ENCODE measurements around the gene MAP3K5.
A peak's percentile ranks its signal among the peaks of the same experiment; 100 is the strongest.

MAP3K5 gene

DNA sequence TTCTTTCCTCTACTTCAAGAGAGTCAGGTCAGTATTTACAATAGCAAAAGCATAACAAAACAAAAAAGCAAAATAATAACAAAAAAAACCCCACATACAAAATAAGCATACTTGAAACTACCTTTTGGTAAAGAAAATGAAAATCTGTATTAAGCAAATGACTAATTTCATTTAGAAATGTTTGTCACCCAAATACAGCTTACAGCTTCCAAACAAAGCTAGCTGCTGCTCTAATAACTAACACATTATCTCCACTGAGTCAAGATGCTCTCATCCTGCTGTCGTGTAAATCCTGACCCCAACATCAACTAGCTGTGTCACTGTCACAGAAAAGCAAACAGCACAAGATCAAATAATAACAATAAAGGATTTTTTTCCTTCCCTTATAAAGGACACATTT is 263.8 kb downstream of the MAP3K5 start:
- DNase-seq: peak; percentile 12

DNA sequence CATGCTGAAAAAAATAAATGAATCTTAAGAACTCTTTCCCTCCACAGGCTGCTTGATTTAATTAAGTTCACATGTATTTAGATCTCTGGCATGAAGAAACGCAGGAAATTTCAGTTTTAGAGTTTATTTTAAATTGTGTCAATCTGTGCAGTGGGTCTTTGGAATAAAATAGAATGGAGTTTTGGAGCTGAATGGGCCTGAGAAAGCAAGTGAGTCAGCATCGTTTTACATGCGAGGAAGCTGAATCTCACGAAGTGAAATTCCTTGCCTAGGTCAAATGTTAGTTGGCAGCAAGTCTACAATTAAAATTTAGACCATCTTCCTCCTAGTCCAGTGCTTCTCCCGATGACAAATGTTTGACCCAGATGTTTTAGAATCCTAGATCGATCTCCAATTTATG is 264.4 kb downstream of the MAP3K5 start:
- DNase-seq: no peak

DNA sequence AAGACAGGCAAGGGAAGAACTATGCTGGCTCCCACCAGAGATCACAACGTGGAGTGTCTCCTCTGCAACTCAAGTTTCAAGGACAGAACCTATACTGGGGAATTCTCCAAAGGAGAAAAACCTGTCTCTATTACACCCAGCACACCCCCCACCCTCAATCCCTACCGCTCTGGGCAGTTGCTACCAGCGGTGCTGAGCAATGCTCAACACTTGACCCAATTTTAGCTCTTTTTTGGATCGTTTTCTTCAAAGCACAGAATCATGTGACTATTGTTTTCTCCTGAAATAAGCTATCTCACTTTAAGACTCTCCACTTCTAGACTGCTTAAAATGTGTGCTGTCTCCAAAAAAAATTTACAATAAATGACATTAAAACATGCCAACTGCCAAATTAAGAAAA is 265.3 kb downstream of the MAP3K5 start:
- DNase-seq: peak; percentile 40

DNA sequence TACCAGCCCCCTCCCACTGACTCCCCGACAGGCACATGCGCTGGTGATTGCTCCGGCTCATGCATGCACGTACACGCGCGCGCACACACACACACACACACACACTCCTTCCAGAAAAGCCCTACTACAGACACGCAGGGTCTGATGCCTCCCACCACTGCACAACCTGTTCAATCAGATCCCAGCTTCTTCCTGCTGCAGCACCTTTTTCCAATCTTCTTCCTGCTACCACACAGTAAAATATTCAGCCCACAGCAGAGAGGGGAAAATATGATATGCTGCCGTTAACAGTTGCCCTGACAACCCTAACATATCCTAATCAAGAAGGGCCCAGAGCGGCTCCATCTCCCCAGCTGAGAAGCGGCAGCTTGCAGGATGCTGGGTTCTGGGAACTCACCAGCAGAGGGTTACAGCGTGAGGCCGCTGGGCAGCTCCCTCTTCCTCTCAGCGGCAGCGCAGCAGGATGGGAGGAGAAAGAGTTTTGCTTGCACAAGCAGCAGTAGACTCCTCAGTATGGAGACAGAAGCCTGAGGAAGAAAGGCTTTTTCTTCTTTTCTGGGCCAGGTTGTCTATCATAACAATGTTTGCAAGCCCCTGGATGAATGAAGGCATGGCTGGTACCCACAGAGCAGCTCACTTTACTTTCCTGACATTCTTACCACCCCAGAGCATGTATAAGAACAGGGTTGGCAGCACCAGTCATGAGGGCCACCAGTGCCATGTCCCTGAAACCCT is 265.9 kb downstream of the MAP3K5 start:
- peak; percentile 84 for DNase-seq

DNA sequence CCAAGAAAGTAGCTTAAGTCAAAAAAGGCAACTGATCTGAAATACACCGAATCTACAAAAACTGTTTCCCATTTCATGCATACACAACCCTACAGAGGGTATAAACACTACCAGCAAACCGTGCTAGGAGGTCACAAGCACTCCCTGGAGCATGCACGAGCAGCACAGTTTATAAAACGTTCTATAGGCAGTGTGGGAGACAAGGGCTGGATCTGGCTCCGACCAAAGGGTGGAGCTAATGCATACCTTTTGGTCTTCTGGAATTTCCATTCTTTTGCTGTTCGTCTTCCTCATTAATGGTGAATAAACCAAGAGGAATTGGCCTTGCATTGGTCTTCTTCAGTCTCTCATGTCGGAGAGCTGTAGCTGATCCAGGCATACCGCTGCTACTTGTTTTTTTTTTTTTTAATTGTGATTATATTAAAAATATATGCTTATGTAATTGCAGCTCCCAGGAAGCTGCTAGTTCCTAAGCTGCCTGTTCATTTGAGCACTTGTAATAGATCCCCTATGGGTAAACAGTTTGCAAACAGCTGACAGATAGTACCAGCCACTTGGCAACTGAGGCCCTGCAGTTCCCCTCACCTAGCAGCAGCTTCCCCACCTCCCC is 266.6 kb downstream of the MAP3K5 start:
- DNase-seq: peak; percentile 59

DNA sequence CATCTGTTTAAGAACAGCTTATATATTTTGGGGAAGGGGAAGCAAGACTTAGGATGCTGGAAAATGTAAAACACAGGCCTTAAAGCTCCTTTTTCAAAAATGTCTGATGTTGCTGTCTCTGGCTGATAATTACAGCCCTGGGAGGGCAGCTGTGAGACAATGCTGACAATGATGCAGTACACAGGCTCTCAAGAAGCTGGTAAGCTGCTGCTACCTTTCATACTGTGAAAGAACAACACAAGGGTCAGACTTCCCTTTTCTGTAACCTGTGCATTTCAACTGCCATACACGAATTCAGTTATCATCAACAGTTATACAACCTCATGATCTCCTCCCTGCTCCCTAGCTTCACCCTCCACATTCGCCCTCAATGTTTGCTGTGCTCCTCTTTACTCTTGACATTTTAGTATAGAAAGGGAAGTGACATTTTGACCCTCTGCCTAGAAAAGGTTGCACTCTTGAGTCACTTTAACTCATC is 267.3 kb downstream of the MAP3K5 start:
- DNase-seq: peak; percentile 72

DNA sequence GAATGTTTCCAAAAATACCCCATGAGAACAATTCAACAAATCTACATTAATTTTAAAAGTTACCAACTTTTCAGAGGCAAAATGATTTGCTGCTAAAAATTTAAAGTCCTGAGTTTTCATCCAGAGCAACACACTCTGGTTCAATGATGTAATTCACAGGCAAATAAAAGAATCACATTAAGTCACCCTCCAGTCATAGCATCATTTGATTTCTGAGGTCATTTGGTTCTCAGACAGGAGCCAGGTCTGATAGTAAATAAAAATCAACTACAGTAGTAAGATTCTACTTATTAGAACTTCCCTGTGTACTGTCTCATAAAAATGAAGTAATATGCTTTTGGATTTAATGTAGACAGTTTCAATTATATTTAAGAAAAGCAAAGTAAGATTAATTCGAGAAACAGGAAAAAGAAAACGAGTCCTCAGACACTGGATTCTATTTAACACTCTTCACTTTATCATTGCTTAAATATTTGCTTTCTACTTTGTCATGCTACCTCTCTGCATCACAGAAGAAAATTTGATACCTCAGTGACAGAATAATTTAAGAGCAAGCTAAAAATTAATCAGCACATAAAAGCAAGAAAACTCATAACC is 267.8 kb downstream of the MAP3K5 start:
- DNase-seq: peak; percentile 74

DNA sequence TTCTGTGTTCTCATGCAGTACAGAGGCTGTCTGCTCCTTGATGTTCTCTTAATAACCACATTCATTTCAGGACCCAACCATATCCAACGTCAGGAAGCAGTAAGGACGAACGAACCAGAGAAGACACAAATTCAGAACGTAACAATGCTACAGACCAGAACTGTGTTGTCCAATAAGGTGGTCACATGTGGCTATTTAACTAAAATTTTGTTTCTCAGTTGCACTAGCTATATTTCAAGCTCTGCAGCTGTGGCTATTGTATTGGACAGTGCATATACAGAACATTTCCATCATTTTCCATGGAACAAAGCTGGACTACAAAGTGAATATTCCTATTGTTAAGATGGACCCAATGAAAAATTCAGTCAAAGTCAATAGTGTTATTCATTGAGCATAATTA is 269.1 kb downstream of the MAP3K5 start:
- no peak for DNase-seq

DNA sequence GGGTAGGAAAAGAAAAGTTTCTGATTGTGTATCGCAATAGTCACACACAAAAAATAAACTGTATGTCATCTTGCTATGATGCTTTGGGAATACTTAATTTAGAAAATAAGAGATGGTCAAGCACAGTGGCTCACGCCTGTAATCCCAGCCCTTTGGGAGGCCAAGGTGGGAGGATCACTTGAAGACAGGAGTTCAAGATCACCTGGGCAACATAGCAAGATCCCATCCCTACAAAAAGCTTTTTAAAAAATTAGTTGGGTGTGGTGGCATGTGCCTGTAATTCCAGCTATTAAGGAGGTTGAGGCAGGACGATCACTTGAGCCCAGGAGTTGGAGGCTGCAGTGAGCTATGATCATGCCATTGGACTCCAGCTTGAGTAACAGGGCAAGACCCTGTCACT is 269.6 kb downstream of the MAP3K5 start:
- DNase-seq: no peak

DNA sequence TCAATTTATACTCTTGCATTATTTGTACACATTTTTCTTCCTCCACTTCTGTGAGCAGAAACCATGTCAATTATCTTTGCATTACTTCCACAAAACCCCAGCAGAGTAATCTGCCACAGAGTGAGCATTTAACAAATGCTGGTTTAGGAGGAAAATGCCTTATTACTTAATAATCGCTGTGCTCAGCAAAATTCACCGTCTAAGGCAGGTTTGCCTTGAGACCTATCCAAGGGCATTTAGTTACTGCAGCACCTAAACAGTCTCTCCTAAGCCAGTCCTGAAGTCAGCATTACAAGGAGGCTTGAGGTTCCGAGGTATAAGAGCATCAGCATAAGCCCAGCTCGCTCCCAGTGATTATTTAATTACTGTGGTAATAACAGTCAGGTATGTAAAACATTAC is 270.4 kb downstream of the MAP3K5 start:
- DNase-seq: no peak

DNA sequence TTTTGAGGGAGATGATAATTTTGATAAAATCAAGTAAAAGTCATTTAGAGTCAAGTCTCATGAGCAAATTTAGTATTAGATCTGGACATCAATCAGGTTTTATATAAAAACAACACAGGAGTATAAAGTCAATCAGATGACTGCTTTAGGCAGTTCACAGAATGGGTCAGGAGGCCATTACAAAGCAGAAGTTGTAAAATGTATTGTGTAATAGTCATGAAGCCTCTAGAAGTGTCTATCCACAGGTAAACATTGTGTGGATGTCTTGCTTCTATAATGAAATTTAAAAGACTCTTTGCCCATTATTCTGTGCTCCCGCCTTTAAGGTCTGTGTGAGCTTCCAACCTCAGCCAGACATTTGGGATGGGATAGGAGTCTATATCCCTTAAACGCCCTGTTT is 270.9 kb downstream of the MAP3K5 start:
- no peak for DNase-seq

DNA sequence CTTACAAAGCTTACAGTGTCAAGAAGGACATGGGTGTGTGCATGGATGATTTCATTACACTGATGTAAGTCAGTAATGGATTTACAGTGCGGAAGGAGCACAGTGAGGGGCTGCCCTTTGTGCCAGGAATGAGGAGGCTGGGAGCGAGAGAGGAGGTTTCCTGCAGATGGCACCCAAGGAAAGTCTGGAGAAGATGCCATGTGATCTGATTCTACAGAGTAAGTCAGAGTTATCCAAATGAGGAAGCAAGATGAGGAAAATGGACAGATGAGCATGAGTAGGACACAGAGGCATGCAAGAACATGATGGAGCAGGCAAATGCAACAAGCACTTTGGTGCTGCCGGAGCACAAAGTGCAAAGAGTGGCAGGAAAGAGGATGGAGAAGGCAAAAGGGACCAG is 271.8 kb downstream of the MAP3K5 start:
- DNase-seq: no peak

DNA sequence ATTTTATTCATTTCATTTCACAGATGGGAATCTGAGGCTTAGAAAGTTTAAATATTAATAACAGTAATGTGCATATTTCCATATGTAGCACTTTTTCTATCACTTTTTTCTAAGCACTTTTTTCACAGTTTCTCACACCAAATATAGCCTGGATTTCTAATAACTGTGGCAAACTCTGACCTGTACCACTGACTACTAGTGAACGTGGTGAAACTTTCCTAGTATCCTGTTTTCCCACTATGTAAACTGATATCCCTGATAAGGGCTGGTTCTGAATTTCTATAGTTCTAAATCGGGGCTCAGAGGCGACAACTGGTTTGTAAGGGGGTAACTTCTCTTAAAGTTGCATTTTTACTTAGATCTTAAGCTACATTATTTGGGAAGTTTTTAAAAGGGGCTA is 274.7 kb downstream of the MAP3K5 start:
- DNase-seq: no peak

DNA sequence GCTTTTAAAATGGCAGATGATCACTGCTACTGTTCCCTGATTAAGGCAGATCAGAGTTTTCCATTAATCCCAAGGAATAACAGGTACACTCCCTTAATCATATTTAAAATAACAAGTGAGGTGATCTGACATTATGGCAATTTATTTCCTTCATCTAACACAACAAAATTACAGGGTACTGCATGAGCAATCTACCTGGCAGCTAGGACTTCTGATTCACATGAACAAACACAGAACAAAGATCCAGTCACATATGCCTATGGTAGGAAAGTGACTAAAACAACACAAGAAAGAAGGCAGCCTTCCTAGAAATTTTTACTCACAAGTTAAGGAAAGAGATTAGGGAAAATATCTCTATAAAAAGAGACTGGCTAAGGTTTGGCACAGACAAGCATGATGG is 275.3 kb downstream of the MAP3K5 start:
- no peak for DNase-seq

DNA sequence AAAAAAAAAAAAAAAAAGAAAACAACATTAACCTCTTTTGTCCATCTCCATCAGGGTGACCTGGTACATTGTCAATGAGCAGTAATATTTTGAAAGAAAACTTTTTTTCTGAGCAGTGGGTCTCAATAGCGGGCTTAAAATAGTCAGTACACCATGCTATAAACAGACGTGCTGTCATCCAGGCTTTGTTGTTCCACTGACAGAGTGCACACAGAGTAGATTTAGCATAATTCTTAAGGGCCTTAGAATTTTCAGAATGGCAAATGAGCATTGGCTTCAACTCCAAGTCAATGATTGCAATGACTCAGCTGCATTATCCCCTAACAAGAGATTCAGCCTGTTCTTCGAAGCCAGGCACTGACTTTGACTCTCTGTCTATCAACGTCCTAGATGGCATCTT is 277.7 kb downstream of the MAP3K5 start:
- DNase-seq: no peak

DNA sequence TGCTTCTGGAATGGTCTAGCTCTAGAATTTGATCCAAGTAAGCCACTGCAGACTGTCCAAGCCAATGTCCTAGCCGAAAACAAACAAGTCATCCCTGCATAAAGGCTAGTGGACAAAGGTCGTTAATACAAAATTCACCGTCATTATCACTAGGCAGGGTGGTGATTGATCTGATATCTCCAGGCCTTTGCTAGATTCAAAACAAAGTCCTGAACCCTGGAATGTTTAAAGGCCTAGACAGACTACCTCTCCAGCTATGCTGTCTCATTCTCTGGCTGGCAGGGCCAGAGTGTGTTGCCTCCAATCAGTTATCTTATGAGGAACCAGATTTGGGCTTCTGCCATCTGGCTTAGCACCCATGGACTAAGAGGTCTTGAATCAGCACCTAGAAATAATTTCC is 280.4 kb downstream of the MAP3K5 start:
- DNase-seq: no peak

DNA sequence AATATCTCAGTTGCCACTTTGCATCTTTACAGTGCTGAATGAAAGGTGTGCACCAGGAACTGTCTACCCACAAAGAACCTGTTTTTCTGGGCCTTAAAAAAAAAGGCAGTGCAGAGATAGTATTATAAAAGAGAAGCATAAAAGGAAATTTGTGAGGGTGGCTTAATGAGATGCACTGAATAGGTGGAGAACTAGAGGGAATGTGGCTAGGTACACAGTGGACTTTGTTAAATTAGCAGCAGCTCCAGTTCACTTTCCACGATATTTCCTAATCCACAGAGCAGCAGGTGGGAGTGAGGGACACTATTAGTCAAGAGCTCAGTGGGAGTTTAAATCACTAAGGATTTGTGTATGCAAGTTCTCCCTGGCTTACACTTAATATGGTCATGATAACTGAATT is 280.9 kb downstream of the MAP3K5 start:
- DNase-seq: peak; percentile 8

DNA sequence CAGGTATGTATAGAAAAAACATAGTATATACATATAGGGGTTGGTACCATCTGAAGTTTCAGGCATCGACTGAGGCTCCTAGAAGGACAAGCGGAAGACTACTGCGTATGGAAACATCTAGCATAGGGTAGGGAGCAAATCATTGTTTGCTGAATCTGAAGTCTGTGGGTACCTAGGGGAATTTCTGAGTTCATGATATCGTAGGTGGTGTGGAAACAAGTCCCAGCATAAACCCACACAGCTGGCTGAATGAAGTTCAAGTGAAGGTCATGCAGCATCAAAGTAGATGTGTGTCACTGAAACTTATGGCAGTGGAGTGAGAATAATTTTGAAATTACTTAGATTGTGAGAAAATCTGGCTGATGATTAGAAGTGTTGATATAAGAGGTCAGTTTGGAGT is 281.5 kb downstream of the MAP3K5 start:
- DNase-seq: no peak

DNA sequence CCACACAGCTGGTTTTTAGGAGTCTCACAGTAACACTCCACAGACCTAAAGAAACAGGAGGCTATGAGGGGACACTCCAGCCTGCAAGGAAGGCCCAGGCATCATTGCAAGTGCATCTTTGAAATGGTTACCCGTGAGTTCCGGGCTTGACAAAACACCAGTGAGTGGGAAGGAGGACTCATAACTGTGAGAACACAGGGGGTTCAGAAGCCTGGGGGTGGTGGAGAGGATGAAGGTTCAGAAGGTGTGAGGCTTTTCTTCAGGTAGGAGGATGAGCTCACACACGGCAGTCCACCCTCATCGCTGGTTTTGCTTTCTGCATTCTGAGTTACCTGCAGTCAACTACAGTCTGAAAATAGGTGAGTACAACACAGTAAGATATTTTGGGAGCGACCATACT is 282.0 kb downstream of the MAP3K5 start:
- DNase-seq: no peak

DNA sequence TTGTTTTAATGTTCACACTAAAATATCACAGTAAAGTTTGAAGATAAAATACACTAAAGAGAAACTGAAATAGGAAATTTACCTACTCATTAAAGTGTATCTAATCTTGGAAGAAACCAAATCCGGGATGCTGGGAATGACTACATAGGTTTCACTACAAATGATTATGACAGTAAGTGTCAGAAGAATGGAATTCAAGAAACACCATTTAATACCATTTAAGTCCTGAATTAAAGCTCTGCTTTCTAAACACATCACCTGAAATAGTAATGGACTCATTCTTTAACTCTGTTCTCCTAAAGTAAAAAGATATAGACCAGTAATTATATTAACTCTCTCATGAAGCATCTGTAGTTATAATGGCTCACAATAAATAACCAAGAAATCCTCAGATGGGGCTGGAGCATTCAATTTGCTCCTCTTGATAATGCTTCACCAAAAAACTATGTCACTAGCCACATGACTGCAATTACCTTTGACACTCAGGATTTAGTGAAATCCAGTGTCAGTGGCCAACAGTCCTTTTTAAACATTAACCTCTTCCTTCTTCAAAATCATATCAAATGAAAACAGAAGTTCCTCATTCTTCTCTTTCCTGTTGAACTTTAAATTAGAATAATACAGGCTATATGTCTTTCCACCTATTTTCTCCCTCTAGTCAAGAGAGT is 283.4 kb downstream of the MAP3K5 start:
- DNase-seq: no peak
